SJCRH30 (cell line): ENCODE measurements around the gene SDR39U1. TPM values are rescaled to one million over a fixed set of nuclear protein-coding genes. Genes with fewer than 3 reads are reported as not detected.
A peak's percentile ranks its signal among the peaks of the same experiment; 100 is the strongest.
"Not testable (repeated sequence)": the region's sequence is repeated elsewhere in the genome, so short reads cannot be mapped to it uniquely, and the experiment has no call there.

Source experiments
- DNase-seq, 2 experiments: peaks; one replicate each; pipeline ENCODE4 v3.0.0-alpha.2; 2015 to 2020
- H3K27ac ChIP-seq: fragments of 250-450 bp; sonication (Bioruptor Pico); 2 replicates; pipeline ENCODE4 v1.5.1; 2020; ENCODE audit warnings: mild to moderate bottlenecking, moderate library complexity
- H3K27me3 ChIP-seq: fragments of 250-450 bp; sonication (Bioruptor Pico); 2 replicates; pipeline ENCODE4 v1.5.1; 2020; ENCODE audit warnings: mild to moderate bottlenecking, moderate library complexity
- H3K36me3 ChIP-seq: fragments of 250-450 bp; sonication (Bioruptor Pico); 2 replicates; pipeline ENCODE4 v1.5.1; 2020; ENCODE audit warnings: mild to moderate bottlenecking, moderate library complexity
- H3K4me1 ChIP-seq: fragments of 250-450 bp; sonication (Bioruptor Pico); 2 replicates; pipeline ENCODE4 v1.5.1; 2020; ENCODE audit warnings: mild to moderate bottlenecking, moderate library complexity
- H3K4me3 ChIP-seq: fragments of 250-450 bp; sonication (Bioruptor Pico); 2 replicates; pipeline ENCODE4 v1.5.1; 2020; ENCODE audit warnings: mild to moderate bottlenecking, moderate library complexity
- H3K9me3 ChIP-seq: fragments of 250-450 bp; sonication (Bioruptor Pico); replicated peaks from 2 replicates; pipeline ENCODE4 v1.5.1; 2020; ENCODE audit warnings: mild to moderate bottlenecking, moderate library complexity
- total RNA-seq: library from RNA; depleted of rRNA; stranded (reverse); fragments of >200 nt; shearing (Covaris generic); gene quantifications from 2 replicates; pipeline ENCODE4 v1.2.3, GENCODE V29; 2014

The SDR39U1 gene
- total RNA-seq, 1 experiment from 2014 or later, result 34.1 TPM

GRCh38 chr14:24463017-24463883 lies 20.7 kb upstream of the SDR39U1 start:
- Histone ChIP-seq H3K27me3 (no peaks in the 10 kb centered on the region), H3K27ac (no peak overlapping the region), H3K36me3 (no peaks in the 10 kb centered on the region), H3K4me3 (no peak overlapping the region), H3K9me3 (no peaks in the 10 kb centered on the region), H3K4me1 (no peaks in the 10 kb centered on the region)
- no peak for DNase-seq

DNA sequence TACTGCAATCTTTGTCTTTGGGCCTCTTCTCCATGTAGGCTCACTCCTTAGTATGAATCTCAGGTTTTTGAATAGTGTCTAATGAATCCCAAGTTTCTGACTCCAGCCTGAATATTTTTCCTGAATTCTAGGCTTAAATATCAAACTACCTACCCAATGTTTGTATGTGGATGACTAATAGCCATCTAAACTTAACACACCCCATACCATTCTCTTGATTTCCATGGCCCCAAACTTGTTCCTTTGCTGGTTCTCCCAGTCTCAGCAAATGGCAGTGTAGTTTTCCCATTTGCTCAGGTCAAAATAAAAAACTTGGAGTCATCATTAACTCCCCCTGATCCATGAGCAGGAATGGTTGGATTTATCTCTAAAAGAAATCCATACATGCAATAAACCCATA lies 18.8 kb upstream of the SDR39U1 start:
- Histone ChIP-seq H3K4me3 (no peak overlapping the region), H3K36me3 (no peaks in the 10 kb centered on the region), H3K4me1 (no peaks in the 10 kb centered on the region), H3K27ac (no peak overlapping the region), H3K27me3 (no peaks in the 10 kb centered on the region), H3K9me3 (no peaks in the 10 kb centered on the region)
- no peak for DNase-seq

DNA sequence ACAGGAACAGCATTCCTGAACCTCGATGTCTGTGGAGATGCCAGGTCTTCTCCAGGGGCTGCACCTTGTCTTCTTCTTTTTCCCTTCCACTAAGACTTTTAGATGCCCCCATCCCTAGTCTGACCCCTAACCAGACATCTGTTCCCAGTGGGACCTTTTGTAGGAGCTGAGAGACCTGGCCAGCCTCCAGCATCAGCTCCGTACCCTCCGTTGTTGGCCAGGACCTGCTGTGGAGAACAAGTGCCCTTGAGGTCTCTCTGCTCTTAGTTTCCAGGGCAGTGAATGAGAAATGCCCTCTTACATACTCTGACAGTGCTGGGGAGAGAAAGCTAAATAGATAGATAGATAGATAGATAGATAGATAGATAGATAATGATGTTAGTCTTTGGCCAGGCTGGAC lies 16.8 kb upstream of the SDR39U1 start:
- H3K27ac ChIP-seq, result no peak overlapping the region
- H3K4me3 ChIP-seq, result no peak overlapping the region
- H3K4me1 ChIP-seq, result no peaks in the 10 kb centered on the region
- no peaks in the 10 kb centered on the region for H3K36me3 ChIP-seq
- H3K9me3 ChIP-seq, result no peaks in the 10 kb centered on the region
- H3K27me3 ChIP-seq, result no peaks in the 10 kb centered on the region
- DNase-seq, result no peak

GRCh38 chr14:24458736-24459135 lies 16.2 kb upstream of the SDR39U1 start:
- no peaks in the 10 kb centered on the region for H3K4me1 ChIP-seq
- H3K4me3 ChIP-seq, result no peak overlapping the region
- no peaks in the 10 kb centered on the region for H3K36me3 ChIP-seq
- H3K9me3 ChIP-seq, result no peaks in the 10 kb centered on the region
- no peak overlapping the region for H3K27ac ChIP-seq
- no peaks in the 10 kb centered on the region for H3K27me3 ChIP-seq
- no peak for DNase-seq

GRCh38 chr14:24456980-24457379 lies 14.4 kb upstream of the SDR39U1 start:
- H3K36me3 ChIP-seq, result no peaks in the 10 kb centered on the region
- DNase-seq, result no peak
- no peak overlapping the region for H3K4me3 ChIP-seq
- no peaks in the 10 kb centered on the region for H3K9me3 ChIP-seq
- no peaks in the 10 kb centered on the region for H3K4me1 ChIP-seq
- no peaks in the 10 kb centered on the region for H3K27me3 ChIP-seq
- H3K27ac ChIP-seq, result no peak overlapping the region

DNA sequence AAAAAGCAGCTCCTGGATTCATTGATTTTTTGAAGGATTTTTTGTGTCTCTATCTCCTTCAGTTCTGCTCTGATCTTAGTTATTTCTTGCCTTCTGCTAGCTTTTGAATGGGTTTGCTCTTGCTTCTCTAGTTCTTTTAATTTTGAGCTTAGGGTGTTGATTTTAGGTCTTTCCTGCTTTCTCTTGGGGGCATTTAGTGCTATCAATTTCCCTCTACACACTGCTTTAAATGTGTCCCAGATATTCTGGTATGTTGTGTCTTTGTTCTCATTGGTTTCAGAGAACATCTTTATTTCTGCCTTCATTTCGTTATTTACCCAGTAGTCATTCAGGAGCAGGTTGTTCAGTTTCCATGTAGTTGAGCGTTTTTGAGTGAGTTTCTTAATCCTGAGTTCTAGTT lies 8.3 kb upstream of the SDR39U1 start:
- not testable (repeated sequence) for H3K36me3 ChIP-seq, H3K27me3 ChIP-seq, DNase-seq, H3K4me1 ChIP-seq, H3K4me3 ChIP-seq, H3K9me3 ChIP-seq, H3K27ac ChIP-seq

DNA sequence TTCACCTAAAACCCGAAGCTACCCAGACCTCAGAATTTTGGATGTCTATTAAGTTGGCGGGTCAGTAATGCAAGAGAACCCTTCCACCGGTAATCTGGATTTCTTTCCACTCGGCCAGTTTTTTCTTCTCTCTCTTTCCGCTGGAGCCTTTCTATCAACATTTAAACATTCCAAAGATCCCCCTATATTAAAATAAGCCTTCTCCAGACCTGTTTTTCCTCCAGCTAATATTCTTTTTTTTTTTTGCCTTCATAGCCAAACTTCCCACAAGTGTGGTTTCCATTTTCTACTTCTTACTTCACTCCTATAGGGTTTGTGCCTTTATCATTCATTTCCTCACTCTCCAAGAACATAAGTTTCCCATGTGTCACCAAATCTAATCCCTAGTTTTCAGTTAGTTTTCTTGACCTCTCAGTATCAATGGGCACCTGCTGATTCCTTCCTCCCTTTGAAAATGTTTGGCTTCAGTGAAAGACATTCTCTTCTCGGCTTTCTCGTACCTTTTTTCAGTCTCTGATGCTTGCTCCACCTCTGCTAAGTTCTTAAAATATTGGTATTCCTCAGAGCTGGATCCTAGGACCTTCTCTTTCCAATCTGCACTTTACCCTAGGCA lies 583 bp upstream of the SDR39U1 start:
- Histone ChIP-seq H3K27ac (peak overlapping the region; percentile 95), H3K4me1 (peaks cover 8% of the 10 kb centered on the region), H3K4me3 (peak overlapping the region; percentile 75), H3K9me3 (no peaks in the 10 kb centered on the region), H3K36me3 (peaks cover 12% of the 10 kb centered on the region; the same call in 1 of the 2 replicates), H3K27me3 (no peaks in the 10 kb centered on the region)
- DNase-seq, result no peak

GRCh38 chr14:24441904-24442239 lies 704 bp downstream of the SDR39U1 start:
- H3K4me1 ChIP-seq, result peaks cover 8% of the 10 kb centered on the region
- no peak for DNase-seq
- no peaks in the 10 kb centered on the region for H3K27me3 ChIP-seq
- H3K9me3 ChIP-seq, result no peaks in the 10 kb centered on the region
- H3K27ac ChIP-seq, result peak overlapping the region; percentile 95
- H3K36me3 ChIP-seq, result peaks cover 12% of the 10 kb centered on the region; the same call in 1 of the 2 replicates
- peak overlapping the region; percentile 75 for H3K4me3 ChIP-seq

- Histone ChIP-seq H3K4me1 (peaks cover 10% of the 10 kb centered on the region), H3K27me3 (no peaks in the 10 kb centered on the region), H3K4me3 (peak overlapping the region; percentile 75), H3K36me3 (peaks cover 12% of the 10 kb centered on the region; the same call in 1 of the 2 replicates), H3K27ac (no peak overlapping the region), H3K9me3 (no peaks in the 10 kb centered on the region)
- no peak for DNase-seq
Measured at GRCh38 chr14:24441485-24441884, 1.1 kb downstream of the SDR39U1 start.

GRCh38 chr14:24440606-24441399 lies 1.8 kb downstream of the SDR39U1 start:
- no peak overlapping the region for H3K27ac ChIP-seq
- H3K27me3 ChIP-seq, result no peaks in the 10 kb centered on the region
- H3K9me3 ChIP-seq, result no peaks in the 10 kb centered on the region
- no peak for DNase-seq
- peaks cover 14% of the 10 kb centered on the region for H3K4me1 ChIP-seq
- peaks cover 12% of the 10 kb centered on the region; the same call in 1 of the 2 replicates for H3K36me3 ChIP-seq
- no peak overlapping the region for H3K4me3 ChIP-seq

GRCh38 chr14:24439830-24440605 lies 2.6 kb downstream of the SDR39U1 start:
- Histone ChIP-seq H3K4me3 (no peak overlapping the region), H3K27me3 (no peaks in the 10 kb centered on the region), H3K27ac (no peak overlapping the region), H3K36me3 (peaks cover 12% of the 10 kb centered on the region; the same call in 1 of the 2 replicates), H3K9me3 (no peaks in the 10 kb centered on the region), H3K4me1 (peaks cover 14% of the 10 kb centered on the region)
- DNase-seq, result no peak

DNA sequence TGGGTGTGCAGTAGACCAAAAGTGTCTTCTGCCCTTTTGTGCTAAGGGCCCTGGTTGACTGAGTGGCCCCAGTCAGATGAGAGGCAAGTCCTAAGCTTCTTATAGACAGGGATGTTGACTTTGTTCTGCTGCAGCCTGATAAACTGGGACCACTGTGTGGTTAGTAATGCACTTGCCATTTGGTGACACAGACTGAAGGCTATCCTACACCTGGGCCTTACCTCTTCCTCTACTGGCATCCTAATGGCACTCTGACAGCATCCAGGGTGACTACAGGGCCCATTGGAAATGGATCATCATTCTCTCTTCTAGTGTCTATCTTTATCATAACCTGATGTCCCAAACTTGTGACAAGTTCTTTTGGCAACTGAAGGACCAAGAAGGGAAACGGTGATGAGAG lies 3.3 kb downstream of the SDR39U1 start:
- peaks cover 14% of the 10 kb centered on the region for H3K4me1 ChIP-seq
- H3K9me3 ChIP-seq, result no peaks in the 10 kb centered on the region
- H3K27ac ChIP-seq, result no peak overlapping the region
- H3K36me3 ChIP-seq, result peaks cover 12% of the 10 kb centered on the region; the same call in 1 of the 2 replicates
- DNase-seq, result no peak
- no peaks in the 10 kb centered on the region for H3K27me3 ChIP-seq
- no peak overlapping the region for H3K4me3 ChIP-seq

DNA sequence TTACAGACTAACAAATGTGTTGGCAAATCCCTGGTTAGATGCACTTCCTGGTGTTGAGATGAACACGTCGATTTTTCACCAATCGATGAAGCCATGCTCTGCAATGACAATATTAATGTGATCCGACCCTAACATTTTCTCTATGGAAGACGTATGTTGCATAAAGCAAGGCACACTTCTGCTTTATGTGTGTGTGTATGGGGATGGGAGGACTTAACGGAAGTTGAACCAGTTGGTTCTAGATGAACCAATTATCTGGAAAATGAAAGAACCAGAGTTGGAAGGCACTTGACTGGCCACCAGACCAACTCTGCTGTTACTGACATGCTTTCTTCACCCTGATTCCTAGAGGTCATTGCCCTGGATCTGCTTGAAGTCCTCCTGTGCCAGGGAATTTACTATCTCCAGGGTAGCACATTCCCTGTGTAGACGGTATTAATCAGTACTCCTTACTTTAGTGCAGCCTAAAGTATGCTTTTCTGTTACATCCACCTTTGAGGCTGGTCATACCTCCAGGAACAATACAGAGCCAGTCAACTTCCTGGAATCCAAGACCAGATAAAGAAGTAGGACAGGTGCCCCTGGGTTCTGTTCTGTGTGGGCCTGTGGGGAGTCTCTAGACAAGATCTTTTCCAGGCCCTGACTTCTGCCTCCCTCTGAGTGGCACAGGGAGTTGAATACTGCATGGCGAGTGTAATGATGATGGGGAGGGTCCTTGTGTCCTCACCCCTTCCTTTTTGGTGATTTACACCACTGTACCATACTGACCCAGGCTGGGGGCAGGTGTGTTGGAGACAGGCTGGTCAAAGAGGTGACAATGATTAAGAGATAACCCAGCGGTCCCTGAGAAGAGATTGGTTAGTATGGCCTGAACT lies 4.1 kb downstream of the SDR39U1 start:
- Histone ChIP-seq H3K4me1 (peaks cover 13% of the 10 kb centered on the region), H3K9me3 (no peaks in the 10 kb centered on the region), H3K4me3 (no peak overlapping the region), H3K36me3 (peaks cover 12% of the 10 kb centered on the region; the same call in 1 of the 2 replicates), H3K27me3 (no peaks in the 10 kb centered on the region), H3K27ac (no peak overlapping the region)
- no peak for DNase-seq

GRCh38 chr14:24437736-24438067 lies 4.9 kb downstream of the SDR39U1 start:
- Histone ChIP-seq H3K9me3 (no peaks in the 10 kb centered on the region), H3K27me3 (no peaks in the 10 kb centered on the region), H3K36me3 (peaks cover 12% of the 10 kb centered on the region; the same call in 1 of the 2 replicates), H3K4me3 (no peak overlapping the region; the same call in 1 of the 2 replicates), H3K27ac (peak overlapping the region; percentile 33; the same call in 1 of the 2 replicates), H3K4me1 (peaks cover 12% of the 10 kb centered on the region)
- no peak for DNase-seq
